Measurements from ENCODE around the gene KRTAP10-11.
"Not testable (repeated sequence)": the region's sequence is repeated elsewhere in the genome, so short reads cannot be mapped to it uniquely, and the experiment has no call there.

KRTAP10-11 gene

GRCh38 chr21:44643741-44644310, 2.4 kb upstream of the KRTAP10-11 start:
- no peak for DNase-seq

- DNase-seq: no peak
These were observed 1.3 kb upstream of the KRTAP10-11 start for GRCh38 chr21:44644878-44645277.

- no peak for DNase-seq
These were observed 973 bp downstream of the KRTAP10-11 start for GRCh38 chr21:44647222-44647552.

DNA sequence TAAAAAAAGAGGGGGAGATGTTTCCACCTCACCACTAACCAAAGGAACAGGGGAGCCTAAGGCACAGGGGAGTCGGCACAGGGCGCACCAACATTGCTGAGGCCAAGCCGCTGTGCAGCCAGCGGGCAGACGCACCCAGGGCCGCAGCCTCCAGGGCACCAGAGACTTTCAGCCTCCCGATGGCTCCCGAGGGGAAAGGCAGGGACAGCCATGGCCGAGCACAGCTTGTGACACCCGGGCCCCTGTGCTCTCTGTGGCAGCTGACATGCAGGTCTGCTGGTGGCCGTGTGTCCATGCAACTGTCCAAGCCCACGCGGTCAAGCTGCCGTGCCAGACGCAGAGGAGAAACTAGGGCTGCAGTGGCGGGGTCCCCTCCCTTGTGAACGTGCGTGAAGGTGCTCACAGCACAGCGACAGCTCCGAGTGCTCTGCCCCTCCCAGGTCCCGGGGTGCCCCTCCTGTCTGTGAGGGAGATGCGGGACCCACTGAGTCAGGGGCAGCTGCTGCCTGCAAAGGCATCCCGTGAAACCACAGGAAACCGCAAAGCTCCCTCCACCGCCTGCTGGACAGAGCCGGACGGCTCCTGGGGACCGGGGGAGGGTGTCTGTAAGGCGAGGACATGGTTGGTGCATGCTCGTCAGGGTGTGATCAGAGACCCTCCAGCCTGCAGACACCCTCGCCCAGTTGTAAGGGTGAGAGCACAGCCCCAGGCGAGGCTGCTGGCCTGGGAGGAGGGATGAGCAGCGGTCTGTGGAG, 2.5 kb downstream of the KRTAP10-11 start:
- no peak for DNase-seq

DNA sequence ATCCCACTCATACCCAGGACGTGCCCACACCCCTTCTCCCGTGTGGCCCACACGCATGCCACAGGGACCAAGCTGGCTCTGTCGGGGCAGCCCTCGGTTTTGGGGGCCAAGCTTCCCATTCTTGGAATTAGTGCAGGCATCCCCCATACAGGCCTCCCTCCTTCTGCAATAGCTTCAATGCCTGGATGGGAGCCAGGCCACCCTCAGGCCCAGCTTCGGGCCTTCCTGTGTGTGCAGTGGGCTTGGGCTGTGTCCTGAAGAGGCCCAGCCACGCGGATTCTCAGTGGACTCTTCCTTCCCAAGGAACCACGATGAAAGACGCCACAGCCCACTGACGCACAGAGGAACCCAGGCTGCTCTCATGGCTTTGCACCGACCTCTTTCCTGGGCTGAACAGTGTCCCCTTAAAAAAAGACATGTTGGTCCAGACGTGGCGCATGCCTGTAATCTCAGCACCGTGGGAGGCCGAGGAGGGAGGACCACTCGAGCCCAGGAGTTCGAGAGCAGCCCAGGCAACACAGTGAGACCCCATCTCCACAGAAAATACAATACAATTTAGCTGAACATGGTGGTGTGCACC, 3.4 kb downstream of the KRTAP10-11 start:
- DNase-seq: no peak

DNA sequence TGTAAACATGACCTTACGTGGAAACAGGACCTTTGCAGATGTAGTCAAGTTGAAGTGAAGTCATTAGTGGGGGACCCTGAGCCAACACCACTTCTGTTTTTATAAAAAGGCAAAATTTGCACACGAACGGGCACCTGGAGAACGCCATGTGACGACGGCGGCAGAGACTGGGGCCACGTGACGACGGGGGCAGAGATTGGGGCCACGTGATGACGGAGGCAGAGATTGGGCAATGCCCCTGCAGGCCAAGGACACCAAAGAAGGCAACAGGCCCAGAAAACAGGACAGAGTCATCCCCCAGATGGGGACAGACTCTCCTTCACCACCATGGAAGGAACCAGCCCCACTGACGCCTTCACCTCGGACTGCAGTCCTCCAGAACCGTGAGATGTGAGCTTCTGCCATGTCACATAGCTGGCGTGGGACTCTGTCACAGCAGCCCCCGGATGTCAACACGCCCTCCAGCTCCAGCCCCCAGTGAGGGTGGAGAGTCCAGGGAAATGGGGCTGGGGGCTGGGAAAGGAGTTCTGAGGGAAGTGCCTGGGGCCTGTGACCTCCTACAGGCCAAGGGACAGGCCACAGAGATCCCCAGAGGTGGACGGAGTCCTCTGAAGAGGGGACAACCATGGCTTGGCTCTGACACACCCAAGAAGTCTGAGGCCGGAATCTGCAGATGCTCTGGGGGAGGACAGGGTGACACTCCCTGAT, 4.2 kb downstream of the KRTAP10-11 start:
- DNase-seq: no peak

- no peak for DNase-seq
These were observed 4.9 kb downstream of the KRTAP10-11 start for GRCh38 chr21:44650973-44651675.

- DNase-seq: no peak
These were observed 6.9 kb downstream of the KRTAP10-11 start for GRCh38 chr21:44653123-44653522.

DNA sequence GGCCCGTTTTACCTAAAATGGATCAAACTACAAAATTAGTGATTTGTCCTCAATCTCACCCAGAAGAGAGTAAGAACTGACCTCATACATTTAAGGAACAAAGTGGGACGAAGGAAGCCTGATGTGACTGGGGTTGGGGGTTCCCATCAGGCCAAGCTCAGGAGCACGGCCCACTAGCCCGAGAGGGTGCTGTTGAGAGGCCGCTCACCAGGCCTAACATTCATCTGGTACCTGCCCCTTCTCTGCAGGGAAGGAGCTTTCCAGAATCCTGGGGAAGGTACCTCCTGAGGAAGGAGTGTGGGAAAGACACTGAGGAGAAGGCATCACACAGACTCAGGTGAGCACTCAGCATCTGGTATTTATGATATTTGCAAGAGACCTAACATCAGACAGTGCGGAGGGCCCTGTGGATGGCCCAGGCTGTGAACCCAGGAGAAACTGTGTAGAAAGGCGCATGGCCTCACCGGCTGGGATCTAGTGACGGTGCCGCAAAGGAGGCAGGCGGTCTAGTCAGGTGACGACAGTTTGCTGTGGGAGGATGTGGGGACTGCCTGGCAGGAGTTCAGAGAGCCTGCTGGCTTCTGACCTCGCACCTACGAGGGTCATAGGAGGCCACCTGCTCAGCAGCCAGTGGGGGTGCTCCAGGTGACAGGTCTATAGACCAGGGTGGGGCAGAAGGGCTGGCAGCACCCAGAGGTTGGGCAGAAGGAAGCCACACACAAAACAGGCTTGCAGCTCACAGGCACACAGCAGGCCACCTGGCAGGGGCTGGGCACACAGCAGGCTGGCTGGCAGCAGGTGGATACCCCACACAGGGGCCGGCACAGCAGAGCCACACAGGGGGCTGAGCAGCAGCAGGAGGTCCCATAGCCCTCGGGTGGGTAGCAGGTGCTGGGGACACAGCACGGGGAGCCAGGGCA, 7.7 kb downstream of the KRTAP10-11 start:
- DNase-seq: no peak

GRCh38 chr21:44654576-44655175, 8.5 kb downstream of the KRTAP10-11 start, which contains the start of gene KRTAP12-4:
Gene KRTAP12-4 (minus strand): TSS chr21:44654659. CDS start chr21:44654614, 45 bp downstream.
- no peak for DNase-seq

GRCh38 chr21:44656868-44657267, 10.7 kb downstream of the KRTAP10-11 start:
- no peak for DNase-seq

GRCh38 chr21:44657635-44658540, 11.7 kb downstream of the KRTAP10-11 start, which contains the start of gene KRTAP12-3:
Gene KRTAP12-3 (plus strand): TSS chr21:44657932. CDS start chr21:44657980, 48 bp downstream.
- no peak for DNase-seq

GRCh38 chr21:44658541-44658910, 12.3 kb downstream of the KRTAP10-11 start:
- no peak for DNase-seq

DNA sequence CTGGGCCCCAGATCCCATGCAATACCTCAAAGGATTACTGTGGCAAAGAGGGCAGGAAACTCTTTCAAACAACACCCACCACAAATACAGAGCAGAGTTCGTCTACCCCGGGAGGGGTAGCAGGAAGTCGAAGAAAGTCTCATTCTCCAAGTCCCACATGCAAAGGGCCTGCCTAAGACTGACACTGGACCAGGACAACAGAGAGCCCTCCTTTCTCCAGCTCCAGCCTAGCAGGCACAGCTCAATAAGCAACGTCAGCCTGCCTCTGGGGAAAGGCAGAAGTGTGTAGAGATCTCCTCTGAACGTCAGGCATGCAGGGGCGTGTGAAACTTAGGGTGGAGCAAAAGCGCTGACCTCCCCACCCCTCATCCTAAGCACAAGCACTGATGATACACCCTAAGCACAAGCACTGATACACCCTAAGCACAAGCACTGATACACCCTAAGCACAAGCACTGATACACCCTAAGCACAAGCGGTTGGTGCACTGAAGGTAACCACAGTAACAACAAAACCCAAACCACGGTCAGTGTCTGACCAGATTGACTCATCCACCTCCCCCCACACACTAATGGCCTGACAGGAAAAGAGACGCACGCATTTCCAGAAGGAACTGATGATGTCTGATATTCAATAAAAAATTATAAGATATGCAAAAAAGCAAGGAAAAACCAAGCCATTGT, 12.8 kb downstream of the KRTAP10-11 start:
- no peak for DNase-seq

GRCh38 chr21:44661567-44661966, 15.4 kb downstream of the KRTAP10-11 start:
- DNase-seq: not testable (repeated sequence)

GRCh38 chr21:44664691-44665090, 18.5 kb downstream of the KRTAP10-11 start:
- DNase-seq: no peak

DNA sequence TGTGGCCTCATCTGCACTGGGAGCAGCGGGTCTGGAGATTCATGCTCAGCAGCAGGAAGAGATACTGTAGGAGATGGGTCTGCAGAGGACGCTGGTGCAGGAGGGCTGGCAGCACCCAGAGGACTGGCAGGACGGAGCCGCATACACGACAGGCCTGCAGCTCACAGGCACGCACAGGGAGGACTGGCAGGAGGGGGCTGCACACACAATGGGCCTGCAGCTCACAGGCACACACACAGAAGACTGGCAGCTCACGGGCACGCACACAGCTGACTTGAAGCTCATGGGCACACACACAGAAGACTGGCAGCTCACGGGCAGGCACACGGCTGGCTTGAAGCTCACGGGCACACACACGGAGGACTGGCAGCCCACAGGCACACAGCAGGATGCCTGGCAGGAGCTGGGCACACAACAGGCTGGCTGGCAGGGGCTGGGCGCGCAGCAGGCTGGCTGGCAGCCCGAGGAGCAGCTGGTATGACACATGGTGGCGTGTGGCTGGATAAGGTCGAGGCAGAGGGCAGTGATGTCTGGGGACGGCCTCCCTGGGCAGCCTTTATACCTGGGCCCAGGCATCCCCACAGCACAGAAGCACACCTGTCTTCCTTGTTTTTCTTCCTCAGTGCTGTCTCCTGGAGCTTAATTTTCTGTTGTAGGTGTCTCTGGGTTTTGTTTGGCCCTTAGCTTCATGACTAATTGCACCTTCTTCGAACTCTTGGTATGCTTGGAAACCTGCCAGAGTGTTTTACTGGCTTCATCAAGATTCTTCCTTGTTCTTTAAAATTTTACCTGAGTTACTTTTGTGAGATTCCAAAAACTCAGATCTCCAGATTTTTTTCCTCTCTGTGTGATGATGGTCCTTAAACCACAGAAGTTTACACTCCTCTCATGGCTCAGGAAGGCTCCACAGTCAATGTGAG, 20.4 kb downstream of the KRTAP10-11 start, which contains the start of gene KRTAP12-2:
KRTAP12-2 (minus strand) TSS at position 527 of the 920 bp plus-strand sequence; CDS start at position 486, 41 bp downstream.
- no peak for DNase-seq

- DNase-seq: no peak
These were observed 21.4 kb downstream of the KRTAP10-11 start for GRCh38 chr21:44667612-44668011.
